ENCODE results near the gene COTL1. TPM values are rescaled to one million over a fixed set of nuclear protein-coding genes. Genes with fewer than 3 reads are reported as not detected.

Gene COTL1
- total RNA-seq, 2 experiments from 2014 or later: 179 to 181 TPM

DNA sequence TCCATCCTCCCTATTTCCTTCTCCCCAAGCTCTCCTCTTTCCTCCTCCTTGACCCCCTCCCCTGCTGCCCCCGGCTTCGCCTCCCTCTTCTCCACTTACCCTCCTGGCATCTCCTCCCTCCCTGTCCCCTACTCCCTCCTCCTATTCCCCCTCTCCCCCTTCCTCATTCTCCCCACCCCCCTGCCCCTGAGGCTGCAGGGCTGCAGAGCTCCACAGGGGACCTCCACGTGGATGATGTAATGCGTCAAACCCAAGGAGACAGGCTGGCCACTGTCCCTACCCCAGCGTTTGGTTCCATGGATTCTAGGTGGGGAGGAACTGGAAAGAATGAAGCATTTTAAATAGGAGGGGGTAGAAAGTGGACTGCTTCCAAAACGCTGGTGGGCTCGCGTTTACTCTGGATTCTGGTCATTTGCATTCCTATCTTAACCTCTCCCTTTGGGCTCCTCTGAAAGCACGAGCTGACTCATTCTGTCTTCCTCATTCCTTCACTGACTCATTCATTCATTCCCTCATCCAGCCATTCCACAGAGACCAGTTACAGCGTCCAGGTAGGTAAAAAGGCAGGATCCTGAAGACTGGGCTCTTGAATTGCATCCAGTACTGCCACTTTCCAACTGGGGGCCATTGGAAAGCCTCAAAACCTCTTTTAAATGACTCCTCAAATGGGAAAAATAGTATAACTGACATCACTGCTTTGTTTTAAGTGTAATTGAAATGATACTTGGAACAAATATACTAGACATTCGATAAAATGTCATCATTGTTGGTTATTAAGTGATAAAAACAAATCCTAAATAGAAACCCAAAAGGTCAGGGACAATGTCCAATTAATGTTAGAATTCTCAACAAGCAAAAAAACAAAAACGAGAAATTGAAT is 943 bp upstream of the COTL1 start:
- Histone ChIP-seq H3K4me3 (ENCODE audit: low read length) (no peak overlapping the region), H3K4me1 (ENCODE audit: insufficient read depth, low read length) (peaks cover 39% of the 10 kb centered on the region), H3K27me3 (ENCODE audit: control insufficient read depth in 1 of 2, insufficient read depth in 2 of 2, low read length in 2 of 2) (no peaks in the 10 kb centered on the region), H3K27ac (ENCODE audit: low read depth in 1 of 2, low read length in 2 of 2) (no peak overlapping the region), H3K9me3 (ENCODE audit: control insufficient read depth in 1 of 2, insufficient read depth in 1 of 2, low read length in 2 of 2) (no peaks in the 10 kb centered on the region), H3K36me3 (ENCODE audit: insufficient read depth, low read length) (peaks cover 17% of the 10 kb centered on the region)
- H3K4me1 Mint-ChIP-seq (ENCODE audit: low read depth): peaks cover 41% of the 10 kb centered on the region
- peak overlapping the region; percentile 64 for H3K27ac Mint-ChIP-seq
- no peak for DNase-seq
- H3K36me3 Mint-ChIP-seq (ENCODE audit: low read depth): peaks cover 29% of the 10 kb centered on the region
- ChIA-PET POLR2A (interaction anchor here (0.7 to 6.0 kb wide), 9 partner anchors 10 to 120 kb away, joined by 3 to 135 read pairs (median 4); partner anchors contain the start of gene KLHL36), CTCF (interaction anchor here (0.8 to 1.5 kb wide), 3 partner anchors 18 to 108 kb away, joined by 3 to 6 read pairs (median 3); no protein-coding TSS in a partner anchor)
- TF ChIP-seq CTCF (IDR thresholded peaks at IDR 0.05): no peak
- H3K4me3 Mint-ChIP-seq: peak overlapping the region; percentile 85
- H3K9me3 Mint-ChIP-seq: no peaks in the 10 kb centered on the region
- H3K27me3 Mint-ChIP-seq: no peaks in the 10 kb centered on the region
- intact Hi-C loops (cut with DNase I, micrococcal nuclease): loop anchor here (1.0 to 5.0 kb wide), 2 partner anchors 37 to 108 kb away; no protein-coding TSS in a partner anchor
- no peak for ATAC-seq (ENCODE audit: poor library complexity)

- peak in 9 of 14 experiments; percentile 33 to 70 (median 62) for DNase-seq
- H3K4me1 Mint-ChIP-seq (ENCODE audit: low read depth): peaks cover 49% of the 10 kb centered on the region
Observed at GRCh38 chr16:84617041-84617790, 662 bp downstream of the COTL1 start.

More at GRCh38 chr16:84617041-84617790, 662 bp downstream of the COTL1 start:
- H3K4me3 Mint-ChIP-seq: peak overlapping the region; percentile 89
- H3K36me3 ChIP-seq (ENCODE audit: insufficient read depth, low read length): peaks cover 29% of the 10 kb centered on the region
- H3K9me3 ChIP-seq (ENCODE audit: control insufficient read depth in 1 of 2, insufficient read depth in 1 of 2, low read length in 2 of 2): no peaks in the 10 kb centered on the region
- intact Hi-C loops (cut with DNase I, micrococcal nuclease): loop anchor here (1.0 to 5.0 kb wide), 3 partner anchors 16 to 35 kb away; no protein-coding TSS in a partner anchor
- ChIA-PET POLR2A (interaction anchor here (0.6 to 6.0 kb wide), 20 partner anchors 9 to 130 kb away, joined by 3 to 135 read pairs (median 4); partner anchors contain the start of gene MEAK7), CTCF (interaction anchor here (1.1 to 2.0 kb wide), 4 partner anchors 15 to 106 kb away, joined by 3 to 8 read pairs (median 5); no protein-coding TSS in a partner anchor)
- peaks cover 37% of the 10 kb centered on the region for H3K36me3 Mint-ChIP-seq (ENCODE audit: low read depth)
- H3K4me3 ChIP-seq (ENCODE audit: low read length): peak overlapping the region; percentile 80
- TF ChIP-seq CTCF (IDR thresholded peaks at IDR 0.05): no peak
- H3K9me3 Mint-ChIP-seq: no peaks in the 10 kb centered on the region
- peak; percentile 32 for ATAC-seq (ENCODE audit: poor library complexity)
- no peaks in the 10 kb centered on the region for H3K27me3 ChIP-seq (ENCODE audit: control insufficient read depth in 1 of 2, insufficient read depth in 2 of 2, low read length in 2 of 2)
- H3K27ac Mint-ChIP-seq: peak overlapping the region; percentile 82
- no peaks in the 10 kb centered on the region for H3K27me3 Mint-ChIP-seq
- peak overlapping the region; percentile 24 to 57 for H3K27ac ChIP-seq (ENCODE audit: low read depth in 1 of 2, low read length in 2 of 2)
- H3K4me1 ChIP-seq (ENCODE audit: insufficient read depth, low read length): peaks cover 55% of the 10 kb centered on the region

All from CD4-positive, alpha-beta T cell (primary cell).